A172 (cell line): Measurements from ENCODE around the gene RAB43. TPM values are rescaled to one million over a fixed set of nuclear protein-coding genes. Genes with fewer than 3 reads are reported as not detected.
"Not testable (repeated sequence)": the region's sequence is repeated elsewhere in the genome, so short reads cannot be mapped to it uniquely, and the experiment has no call there.

Experiments used
- DNase-seq: peaks from one replicate; pipeline ENCODE4 v3.0.0-alpha.2; 2015; ENCODE audit warnings: low spot score
- total RNA-seq: library from RNA; depleted of rRNA; stranded (reverse); fragments of >200 nt; shearing (Covaris generic); gene quantifications from 2 replicates; pipeline ENCODE4 v1.2.3, GENCODE V29; 2014

Gene RAB43
- total RNA-seq, 1 experiment from 2014 or later, result 19.8 TPM

- no peak for DNase-seq
These were observed 908 bp upstream of the RAB43 start for GRCh38 chr3:129122412-129123011.

- DNase-seq, result peak; percentile 33
These were observed 400 bp downstream of the RAB43 start for GRCh38 chr3:129121016-129121791.

- DNase-seq, result peak; percentile 97
These were observed 1.2 kb downstream of the RAB43 start for GRCh38 chr3:129120254-129121004.

GRCh38 chr3:129119365-129120100 is 2.1 kb downstream of the RAB43 start:
- DNase-seq, result peak; percentile 19

- no peak for DNase-seq
These were observed 2.9 kb downstream of the RAB43 start for GRCh38 chr3:129118745-129119144.

GRCh38 chr3:129117134-129117533 is 4.5 kb downstream of the RAB43 start:
- DNase-seq, result no peak

GRCh38 chr3:129116482-129116946 is 5.1 kb downstream of the RAB43 start:
- no peak for DNase-seq

GRCh38 chr3:129114455-129114854 is 7.1 kb downstream of the RAB43 start:
- no peak for DNase-seq

- no peak for DNase-seq
These were observed 9.1 kb downstream of the RAB43 start for GRCh38 chr3:129112308-129113052.

- DNase-seq, result not testable (repeated sequence)
These were observed 10.4 kb downstream of the RAB43 start for GRCh38 chr3:129111076-129111780.

- no peak for DNase-seq
These were observed 13.8 kb downstream of the RAB43 start for GRCh38 chr3:129107793-129108192.

GRCh38 chr3:129106866-129107565 is 14.6 kb downstream of the RAB43 start:
- DNase-seq, result no peak

GRCh38 chr3:129106320-129106719 is 15.3 kb downstream of the RAB43 start:
- DNase-seq, result no peak

- no peak for DNase-seq
These were observed 15.7 kb downstream of the RAB43 start for GRCh38 chr3:129105862-129106261.

GRCh38 chr3:129104498-129105079 is 17.0 kb downstream of the RAB43 start:
- no peak for DNase-seq

GRCh38 chr3:129104051-129104450 is 17.6 kb downstream of the RAB43 start:
- no peak for DNase-seq

GRCh38 chr3:129103296-129103695 is 18.3 kb downstream of the RAB43 start:
- no peak for DNase-seq

GRCh38 chr3:129101370-129102138 is 20.1 kb downstream of the RAB43 start:
- no peak for DNase-seq

- no peak for DNase-seq
These were observed 21.3 kb downstream of the RAB43 start for GRCh38 chr3:129100274-129100673.
